Activated T-cell treated with anti-CD3 and anti-CD28 coated beads for 1 hour (primary cell): ENCODE results near the gene MGAT4D.
"Not testable (repeated sequence)": the region's sequence is repeated elsewhere in the genome, so short reads cannot be mapped to it uniquely, and the experiment has no call there.

Experiments
- DNase-seq: peaks from one replicate; pipeline ENCODE4 v3.0.0-alpha.2; 2020; ENCODE audit warnings: low read depth

The MGAT4D gene

GRCh38 chr4:140497747-140498636 lies at the start of gene MGAT4D:
Gene MGAT4D (minus strand): TSS chr4:140498293. CDS start chr4:140498222, 71 bp downstream.
- no peak for DNase-seq

DNA sequence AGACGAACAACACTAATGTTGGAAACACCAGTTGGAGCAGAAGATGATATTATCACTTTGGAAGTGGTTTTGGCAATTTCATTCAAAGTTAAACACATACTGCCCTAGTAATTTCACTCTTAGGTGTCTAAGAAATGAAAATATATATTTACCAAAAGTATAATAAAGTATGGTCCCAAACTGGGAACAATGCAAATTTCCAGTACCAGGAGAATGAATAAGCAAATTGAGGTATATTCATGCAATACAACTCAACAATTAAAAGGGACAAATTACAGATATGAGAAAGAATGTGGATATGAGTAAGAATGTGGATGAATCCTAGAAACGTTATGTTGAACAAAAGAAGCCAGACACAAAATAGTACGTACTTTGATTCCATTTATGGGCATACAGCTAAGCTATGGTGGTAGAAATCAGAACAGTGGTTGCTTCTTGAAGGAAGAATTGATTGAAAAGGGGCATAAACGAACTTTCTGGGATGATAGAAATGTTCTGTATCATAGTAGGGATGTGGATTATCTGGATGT lies 35.9 kb upstream of the MGAT4D start:
- no peak for DNase-seq

- no peak for DNase-seq
Observed at GRCh38 chr4:140529434-140529833, 31.3 kb upstream of the MGAT4D start.

GRCh38 chr4:140523857-140524742 lies 26.0 kb upstream of the MGAT4D start, which contains the start of gene ELMOD2:
Gene ELMOD2 (plus strand): TSS chr4:140524168. CDS start chr4:140525429, 1,261 bp downstream.
- DNase-seq, result peak; percentile 94

GRCh38 chr4:140523370-140523856 lies 25.3 kb upstream of the MGAT4D start:
- no peak for DNase-seq

GRCh38 chr4:140515423-140515822 lies 17.3 kb upstream of the MGAT4D start:
- DNase-seq, result no peak

DNA sequence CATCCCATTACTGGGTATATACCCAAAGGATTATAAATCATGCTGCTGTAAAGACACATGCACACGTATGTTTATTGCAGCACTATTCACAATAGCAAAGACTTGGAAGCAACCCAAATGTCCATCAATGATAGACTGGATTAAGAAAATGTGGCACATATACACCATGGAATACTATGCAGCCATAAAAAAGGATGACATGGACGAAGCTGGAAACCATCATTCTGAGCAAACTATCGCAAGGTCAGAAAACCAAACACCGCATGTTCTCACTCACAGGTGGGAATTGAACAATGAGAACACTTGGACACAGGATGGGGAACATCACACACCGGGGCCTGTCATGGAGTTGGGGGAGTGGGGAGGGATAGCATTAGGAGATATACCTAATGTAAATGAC lies 15.7 kb upstream of the MGAT4D start:
- DNase-seq, result not testable (repeated sequence)

DNA sequence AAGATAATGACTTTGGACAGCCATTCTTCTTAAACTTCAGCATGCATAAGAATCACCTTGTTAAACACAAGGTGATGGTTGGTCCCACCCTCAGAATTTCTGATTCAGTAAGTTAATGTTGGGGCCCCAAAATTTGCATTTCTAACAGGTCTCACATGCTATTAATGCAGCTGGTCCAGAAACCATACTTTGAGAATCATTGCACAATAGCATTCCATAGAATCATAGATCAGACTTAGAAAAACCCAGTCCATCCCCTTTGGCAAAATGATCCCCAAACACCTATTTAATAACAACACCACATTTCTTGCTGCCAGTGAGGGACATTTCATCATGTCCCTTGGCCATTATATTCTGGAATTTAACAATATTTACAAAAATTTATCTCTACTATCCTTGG lies 6.2 kb upstream of the MGAT4D start:
- no peak for DNase-seq

DNA sequence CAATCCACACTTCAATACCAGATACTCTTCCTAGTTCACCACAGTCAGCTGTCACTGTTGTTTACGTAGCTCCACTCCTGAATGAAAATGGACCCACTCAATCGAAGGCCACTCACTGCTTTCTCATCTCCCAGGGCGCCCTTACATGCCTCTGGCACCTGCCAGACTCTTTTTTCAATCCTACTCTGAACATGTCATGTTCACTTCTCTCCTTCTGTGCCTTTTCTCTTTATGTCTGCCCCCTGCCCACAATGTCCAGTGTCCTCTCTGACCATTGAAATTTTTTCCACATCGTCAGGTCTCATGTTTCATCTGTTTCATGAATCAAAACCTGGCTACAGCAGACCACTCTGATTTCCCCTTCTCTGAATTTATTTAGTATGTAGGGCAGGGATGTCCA lies 1.3 kb upstream of the MGAT4D start:
- no peak for DNase-seq

DNA sequence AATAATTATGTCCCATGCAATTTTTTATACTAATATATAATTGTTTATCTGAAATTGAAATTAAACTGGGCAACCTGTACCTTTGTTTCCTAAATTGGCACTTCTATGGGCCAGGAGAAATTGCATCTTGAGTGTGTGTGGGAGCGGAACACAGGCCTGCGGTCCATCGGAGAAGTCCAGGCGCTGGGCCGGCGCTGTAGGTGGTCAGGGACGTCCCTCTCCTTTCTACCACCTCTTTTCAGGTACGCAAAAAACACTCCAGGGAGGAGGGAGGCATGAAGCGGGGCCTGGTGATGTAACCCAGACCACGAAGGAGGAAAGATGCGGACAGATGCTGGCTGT lies 717 bp downstream of the MGAT4D start:
- DNase-seq, result no peak

- no peak for DNase-seq
Observed at GRCh38 chr4:140485939-140486338, 12.2 kb downstream of the MGAT4D start.

GRCh38 chr4:140483445-140483844 lies 14.6 kb downstream of the MGAT4D start:
- DNase-seq, result no peak

DNA sequence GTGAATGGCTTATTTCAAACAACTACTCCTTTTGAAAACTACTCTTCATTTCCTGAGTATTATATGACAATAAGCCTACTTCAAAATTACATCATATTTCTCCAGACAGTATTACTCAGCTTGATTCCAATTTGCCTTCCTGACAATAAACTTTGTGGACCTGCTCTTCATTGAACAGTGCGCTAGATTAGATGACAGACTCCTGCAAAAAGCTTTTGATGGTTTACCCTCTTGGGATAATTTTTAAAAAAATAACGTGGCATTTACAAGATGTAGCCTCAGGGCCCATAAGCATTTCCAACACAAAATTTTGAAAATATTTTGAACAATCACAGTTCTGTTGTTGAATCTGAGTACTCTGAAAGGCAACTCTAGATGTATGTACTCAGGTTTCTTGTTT lies 25.9 kb downstream of the MGAT4D start:
- no peak for DNase-seq

- DNase-seq, result no peak
Observed at GRCh38 chr4:140469791-140470733, 28.0 kb downstream of the MGAT4D start.

GRCh38 chr4:140466146-140466545 lies 31.9 kb downstream of the MGAT4D start:
- no peak for DNase-seq

DNA sequence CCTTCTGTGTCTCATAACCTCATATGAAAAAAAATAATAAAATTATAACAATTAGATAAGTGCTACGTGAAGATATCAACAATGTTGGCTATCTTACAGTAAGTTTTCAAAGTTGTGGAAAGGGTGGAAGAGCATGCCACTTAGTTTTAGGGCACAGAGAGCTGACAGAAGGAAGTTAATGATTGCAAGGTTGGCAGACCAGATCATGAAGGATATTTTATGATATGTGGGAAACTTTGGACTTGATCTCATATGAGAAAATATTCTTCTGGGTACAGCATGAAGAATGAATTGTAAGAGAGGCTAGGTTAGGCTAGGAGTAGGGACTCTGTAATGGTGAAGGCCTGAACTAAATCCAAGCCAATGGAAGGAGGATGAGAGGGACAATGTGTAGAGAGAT lies 34.5 kb downstream of the MGAT4D start:
- DNase-seq, result no peak

DNA sequence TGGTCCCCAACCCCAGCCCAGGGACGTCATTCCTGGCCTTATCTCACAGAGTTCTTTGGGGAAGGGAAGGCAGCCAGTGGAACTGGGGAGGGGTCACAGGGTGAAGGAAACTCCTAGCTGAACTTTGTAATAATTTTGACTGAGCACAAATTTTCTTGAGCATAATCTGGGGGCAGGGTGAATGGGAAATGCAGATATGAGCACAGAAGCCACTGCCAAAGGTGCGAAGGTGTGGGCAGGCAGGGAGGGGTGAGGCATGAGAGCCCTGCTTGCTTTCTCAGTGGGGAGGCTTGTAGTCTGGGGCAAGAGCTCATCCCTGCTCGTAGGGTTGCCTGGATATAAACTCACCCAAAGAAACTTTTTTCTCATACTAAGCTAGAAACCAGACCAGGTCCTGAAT lies 34.9 kb downstream of the MGAT4D start:
- no peak for DNase-seq

DNA sequence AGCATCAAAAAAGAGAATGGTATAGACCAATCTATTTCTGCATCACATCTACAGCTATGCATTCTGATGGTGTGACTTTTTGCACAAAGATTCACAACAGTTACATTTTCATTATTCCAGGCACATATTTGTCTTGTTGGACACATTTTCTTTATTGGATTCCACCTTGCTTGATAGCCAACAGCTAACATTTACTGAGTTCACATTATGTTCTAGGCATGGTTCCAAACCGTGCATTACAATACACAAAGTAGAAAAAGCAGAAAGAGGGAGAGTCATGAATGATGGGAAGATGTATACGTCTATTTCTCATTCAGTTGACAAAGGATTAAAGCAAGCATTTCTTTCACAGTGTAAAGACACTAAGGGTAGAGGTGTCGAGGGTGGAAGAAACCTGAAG lies 47.7 kb downstream of the MGAT4D start:
- DNase-seq, result no peak

- no peak for DNase-seq
Observed at GRCh38 chr4:140448830-140449229, 49.3 kb downstream of the MGAT4D start.

- no peak for DNase-seq
Observed at GRCh38 chr4:140448162-140448561, 49.9 kb downstream of the MGAT4D start.

DNA sequence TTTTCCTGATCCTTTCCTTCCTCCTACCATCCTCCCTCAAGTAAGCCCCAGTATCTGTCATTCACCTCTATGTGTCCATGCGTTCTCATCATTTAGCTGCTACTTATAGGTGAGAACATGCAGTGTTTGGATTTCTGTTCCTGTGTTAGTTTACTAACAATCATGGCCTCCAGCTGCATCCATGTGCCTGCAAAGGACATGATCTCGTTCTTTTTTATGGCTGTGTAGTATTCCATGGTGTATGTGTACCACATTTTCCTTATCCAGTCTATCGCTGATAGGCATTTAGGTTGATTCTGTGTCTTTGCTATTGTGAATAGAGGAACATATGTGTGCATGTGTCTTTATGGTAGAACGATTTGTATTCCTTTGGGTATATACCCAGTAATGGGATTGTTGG lies 53.7 kb downstream of the MGAT4D start:
- DNase-seq, result not testable (repeated sequence)
